ENCODE measurements around the gene RHOBTB1. TPM values are rescaled to one million over a fixed set of nuclear protein-coding genes. Genes with fewer than 3 reads are reported as not detected.

RHOBTB1 gene
- total and polyA plus RNA-seq, 9 of the 15 experiments (the other 6 are each of a cell fraction or from before 2014, with no cell fraction given), result 1.7 to 11.7 (median 9.3) TPM

GRCh38 chr10:60979667-60980104 lies 35.7 kb upstream of the RHOBTB1 start (continued):
- TF ChIP-seq, protein P1, sequence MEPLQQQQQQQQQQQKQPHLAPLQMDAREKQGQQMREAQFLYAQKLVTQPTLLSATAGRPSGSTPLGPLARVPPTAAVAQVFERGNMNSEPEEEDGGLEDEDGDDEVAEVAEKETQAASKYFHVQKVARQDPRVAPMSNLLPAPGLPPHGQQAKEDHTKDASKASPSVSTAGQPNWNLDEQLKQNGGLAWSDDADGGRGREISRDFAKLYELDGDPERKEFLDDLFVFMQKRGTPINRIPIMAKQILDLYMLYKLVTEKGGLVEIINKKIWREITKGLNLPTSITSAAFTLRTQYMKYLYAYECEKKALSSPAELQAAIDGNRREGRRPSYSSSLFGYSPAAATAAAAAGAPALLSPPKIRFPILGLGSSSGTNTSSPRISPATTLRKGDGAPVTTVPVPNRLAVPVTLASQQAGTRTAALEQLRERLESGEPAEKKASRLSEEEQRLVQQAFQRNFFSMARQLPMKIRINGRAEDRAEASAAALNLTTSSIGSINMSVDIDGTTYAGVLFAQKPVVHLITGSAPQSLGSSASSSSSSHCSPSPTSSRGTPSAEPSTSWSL (CRISPR knock-in tag; IDR thresholded peaks at IDR 0.05; ENCODE audit: borderline replicate concordance), result no peak
- no peak for TF ChIP-seq STAG1 (CRISPR knock-in tag; IDR thresholded peaks at IDR 0.05; ENCODE audit: borderline replicate concordance)
- no peak for TF ChIP-seq RBM39 (optimal IDR thresholded peaks at IDR 0.05; ENCODE audit: low read depth, low read length)
- TF ChIP-seq GTF2F1 (IDR thresholded peaks at IDR 0.05; ENCODE audit: low read depth, low read length), result no peak
- TF ChIP-seq, protein P2, sequence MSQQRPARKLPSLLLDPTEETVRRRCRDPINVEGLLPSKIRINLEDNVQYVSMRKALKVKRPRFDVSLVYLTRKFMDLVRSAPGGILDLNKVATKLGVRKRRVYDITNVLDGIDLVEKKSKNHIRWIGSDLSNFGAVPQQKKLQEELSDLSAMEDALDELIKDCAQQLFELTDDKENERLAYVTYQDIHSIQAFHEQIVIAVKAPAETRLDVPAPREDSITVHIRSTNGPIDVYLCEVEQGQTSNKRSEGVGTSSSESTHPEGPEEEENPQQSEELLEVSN (IDR thresholded peaks at IDR 0.05; ENCODE audit: borderline replicate concordance in 1 of 2, extremely low read depth in 1 of 2, insufficient read depth in 1 of 2, insufficient read length in 1 of 2, low read depth in 1 of 2, low read length in 1 of 2, poor library complexity in 1 of 2, severe bottlenecking in 1 of 2), result no peak
- no peak for TF ChIP-seq KAT8 (IDR thresholded peaks at IDR 0.05; ENCODE audit: low read depth)
- TF ChIP-seq, protein P3, sequence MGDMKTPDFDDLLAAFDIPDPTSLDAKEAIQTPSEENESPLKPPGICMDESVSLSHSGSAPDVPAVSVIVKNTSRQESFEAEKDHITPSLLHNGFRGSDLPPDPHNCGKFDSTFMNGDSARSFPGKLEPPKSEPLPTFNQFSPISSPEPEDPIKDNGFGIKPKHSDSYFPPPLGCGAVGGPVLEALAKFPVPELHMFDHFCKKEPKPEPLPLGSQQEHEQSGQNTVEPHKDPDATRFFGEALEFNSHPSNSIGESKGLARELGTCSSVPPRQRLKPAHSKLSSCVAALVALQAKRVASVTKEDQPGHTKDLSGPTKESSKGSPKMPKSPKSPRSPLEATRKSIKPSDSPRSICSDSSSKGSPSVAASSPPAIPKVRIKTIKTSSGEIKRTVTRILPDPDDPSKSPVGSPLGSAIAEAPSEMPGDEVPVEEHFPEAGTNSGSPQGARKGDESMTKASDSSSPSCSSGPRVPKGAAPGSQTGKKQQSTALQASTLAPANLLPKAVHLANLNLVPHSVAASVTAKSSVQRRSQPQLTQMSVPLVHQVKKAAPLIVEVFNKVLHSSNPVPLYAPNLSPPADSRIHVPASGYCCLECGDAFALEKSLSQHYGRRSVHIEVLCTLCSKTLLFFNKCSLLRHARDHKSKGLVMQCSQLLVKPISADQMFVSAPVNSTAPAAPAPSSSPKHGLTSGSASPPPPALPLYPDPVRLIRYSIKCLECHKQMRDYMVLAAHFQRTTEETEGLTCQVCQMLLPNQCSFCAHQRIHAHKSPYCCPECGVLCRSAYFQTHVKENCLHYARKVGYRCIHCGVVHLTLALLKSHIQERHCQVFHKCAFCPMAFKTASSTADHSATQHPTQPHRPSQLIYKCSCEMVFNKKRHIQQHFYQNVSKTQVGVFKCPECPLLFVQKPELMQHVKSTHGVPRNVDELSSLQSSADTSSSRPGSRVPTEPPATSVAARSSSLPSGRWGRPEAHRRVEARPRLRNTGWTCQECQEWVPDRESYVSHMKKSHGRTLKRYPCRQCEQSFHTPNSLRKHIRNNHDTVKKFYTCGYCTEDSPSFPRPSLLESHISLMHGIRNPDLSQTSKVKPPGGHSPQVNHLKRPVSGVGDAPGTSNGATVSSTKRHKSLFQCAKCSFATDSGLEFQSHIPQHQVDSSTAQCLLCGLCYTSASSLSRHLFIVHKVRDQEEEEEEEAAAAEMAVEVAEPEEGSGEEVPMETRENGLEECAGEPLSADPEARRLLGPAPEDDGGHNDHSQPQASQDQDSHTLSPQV (IDR thresholded peaks at IDR 0.05), result peak; percentile 62; the same call in 1 of the 2 replicates
- no peak for TF ChIP-seq JUNB (CRISPR knock-in tag; conservative IDR thresholded peaks at IDR 0.05)
- TF ChIP-seq GABPB2 (CRISPR knock-in tag; conservative IDR thresholded peaks at IDR 0.05), result no peak
- TF ChIP-seq HDGF (IDR thresholded peaks at IDR 0.05), result no peak
- 0 out of 2 replicates have a peak, but pooled peaks have one; percentile 18 for TF ChIP-seq MEF2A (IDR thresholded peaks at IDR 0.05; ENCODE audit: control insufficient read depth, low read depth, low read length)
- TF ChIP-seq SMARCE1 (IDR thresholded peaks at IDR 0.05), result no peak
- TF ChIP-seq CBFA2T3 (IDR thresholded peaks at IDR 0.05), result peak; percentile 28; the same call in 1 of the 2 replicates
- no peak for TF ChIP-seq NFATC3 (IDR thresholded peaks at IDR 0.05)
- TF ChIP-seq ZKSCAN8 (CRISPR knock-in tag; IDR thresholded peaks at IDR 0.05), result 0 out of 2 replicates have a peak, but pooled peaks have one; percentile 40
- no peak for TF ChIP-seq ZNF143 (CRISPR knock-in tag; IDR thresholded peaks at IDR 0.05)
- no peak for TF ChIP-seq FOSL1 (tag; conservative IDR thresholded peaks at IDR 0.05)
- TF ChIP-seq, protein P4, sequence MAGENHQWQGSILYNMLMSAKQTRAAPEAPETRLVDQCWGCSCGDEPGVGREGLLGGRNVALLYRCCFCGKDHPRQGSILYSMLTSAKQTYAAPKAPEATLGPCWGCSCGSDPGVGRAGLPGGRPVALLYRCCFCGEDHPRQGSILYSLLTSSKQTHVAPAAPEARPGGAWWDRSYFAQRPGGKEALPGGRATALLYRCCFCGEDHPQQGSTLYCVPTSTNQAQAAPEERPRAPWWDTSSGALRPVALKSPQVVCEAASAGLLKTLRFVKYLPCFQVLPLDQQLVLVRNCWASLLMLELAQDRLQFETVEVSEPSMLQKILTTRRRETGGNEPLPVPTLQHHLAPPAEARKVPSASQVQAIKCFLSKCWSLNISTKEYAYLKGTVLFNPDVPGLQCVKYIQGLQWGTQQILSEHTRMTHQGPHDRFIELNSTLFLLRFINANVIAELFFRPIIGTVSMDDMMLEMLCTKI (IDR thresholded peaks at IDR 0.05; ENCODE audit: partially characterized antibody), result no peak
- TF ChIP-seq STAT5B (CRISPR knock-in tag; IDR thresholded peaks at IDR 0.05), result no peak
- no peak for TF ChIP-seq ZNF24 (IDR thresholded peaks at IDR 0.05)
- TF ChIP-seq, protein P5, sequence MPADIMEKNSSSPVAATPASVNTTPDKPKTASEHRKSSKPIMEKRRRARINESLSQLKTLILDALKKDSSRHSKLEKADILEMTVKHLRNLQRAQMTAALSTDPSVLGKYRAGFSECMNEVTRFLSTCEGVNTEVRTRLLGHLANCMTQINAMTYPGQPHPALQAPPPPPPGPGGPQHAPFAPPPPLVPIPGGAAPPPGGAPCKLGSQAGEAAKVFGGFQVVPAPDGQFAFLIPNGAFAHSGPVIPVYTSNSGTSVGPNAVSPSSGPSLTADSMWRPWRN (IDR thresholded peaks at IDR 0.05; ENCODE audit: low read depth), result no peak
- no peak for TF ChIP-seq CHCHD3 (CRISPR knock-in tag; IDR thresholded peaks at IDR 0.05)

All from K562 (cell line).